HepG2 (cell line): Measurements from ENCODE around the gene DDX24.

Experiments used
- POLR2A ChIP-seq, 2 experiments: IDR thresholded peaks; 2 replicates each; pipeline ENCODE4 v1.6.1; 2011; ENCODE audit warnings: low read depth in 2 of 2, low read length in 2 of 2, mild to moderate bottlenecking in 1 of 2, moderate library complexity in 1 of 2; ENCODE audit not compliant: insufficient read depth in 1 of 2
- TF ChIP-seq, protein P1 (sequence below): sonication (generic); formaldehyde crosslinking; conservative IDR thresholded peaks from 2 replicates; pipeline ENCODE4 v1.8.1; 2023; ENCODE audit warnings: missing genetic modification reagents
- TF ChIP-seq, protein P2 (sequence below): sonication (generic); formaldehyde crosslinking; IDR thresholded peaks from 2 replicates; pipeline ENCODE4 v1.4.0; 2020; ENCODE audit warnings: missing genetic modification reagents, borderline replicate concordance

GRCh38 chr14:94129111-94129757 lies 48.2 kb upstream of the DDX24 start, which contains the start of gene IFI27L2:
- TF ChIP-seq, protein P1, sequence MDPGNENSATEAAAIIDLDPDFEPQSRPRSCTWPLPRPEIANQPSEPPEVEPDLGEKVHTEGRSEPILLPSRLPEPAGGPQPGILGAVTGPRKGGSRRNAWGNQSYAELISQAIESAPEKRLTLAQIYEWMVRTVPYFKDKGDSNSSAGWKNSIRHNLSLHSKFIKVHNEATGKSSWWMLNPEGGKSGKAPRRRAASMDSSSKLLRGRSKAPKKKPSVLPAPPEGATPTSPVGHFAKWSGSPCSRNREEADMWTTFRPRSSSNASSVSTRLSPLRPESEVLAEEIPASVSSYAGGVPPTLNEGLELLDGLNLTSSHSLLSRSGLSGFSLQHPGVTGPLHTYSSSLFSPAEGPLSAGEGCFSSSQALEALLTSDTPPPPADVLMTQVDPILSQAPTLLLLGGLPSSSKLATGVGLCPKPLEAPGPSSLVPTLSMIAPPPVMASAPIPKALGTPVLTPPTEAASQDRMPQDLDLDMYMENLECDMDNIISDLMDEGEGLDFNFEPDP (CRISPR knock-in tag) = no peak
- no peak for TF ChIP-seq POLR2A (IDR thresholded peaks at IDR 0.05; ENCODE audit: insufficient read depth in 1 of 2, low read depth in 2 of 2, low read length in 2 of 2)
- TF ChIP-seq, protein P2, sequence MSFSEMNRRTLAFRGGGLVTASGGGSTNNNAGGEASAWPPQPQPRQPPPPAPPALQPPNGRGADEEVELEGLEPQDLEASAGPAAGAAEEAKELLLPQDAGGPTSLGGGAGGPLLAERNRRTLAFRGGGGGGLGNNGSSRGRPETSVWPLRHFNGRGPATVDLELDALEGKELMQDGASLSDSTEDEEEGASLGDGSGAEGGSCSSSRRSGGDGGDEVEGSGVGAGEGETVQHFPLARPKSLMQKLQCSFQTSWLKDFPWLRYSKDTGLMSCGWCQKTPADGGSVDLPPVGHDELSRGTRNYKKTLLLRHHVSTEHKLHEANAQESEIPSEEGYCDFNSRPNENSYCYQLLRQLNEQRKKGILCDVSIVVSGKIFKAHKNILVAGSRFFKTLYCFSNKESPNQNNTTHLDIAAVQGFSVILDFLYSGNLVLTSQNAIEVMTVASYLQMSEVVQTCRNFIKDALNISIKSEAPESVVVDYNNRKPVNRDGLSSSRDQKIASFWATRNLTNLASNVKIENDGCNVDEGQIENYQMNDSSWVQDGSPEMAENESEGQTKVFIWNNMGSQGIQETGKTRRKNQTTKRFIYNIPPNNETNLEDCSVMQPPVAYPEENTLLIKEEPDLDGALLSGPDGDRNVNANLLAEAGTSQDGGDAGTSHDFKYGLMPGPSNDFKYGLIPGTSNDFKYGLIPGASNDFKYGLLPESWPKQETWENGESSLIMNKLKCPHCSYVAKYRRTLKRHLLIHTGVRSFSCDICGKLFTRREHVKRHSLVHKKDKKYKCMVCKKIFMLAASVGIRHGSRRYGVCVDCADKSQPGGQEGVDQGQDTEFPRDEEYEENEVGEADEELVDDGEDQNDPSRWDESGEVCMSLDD (CRISPR knock-in tag) = no peak
